K562 (cell line): Measurements from ENCODE around the gene FAM20B. TPM values are rescaled to one million over a fixed set of nuclear protein-coding genes. Genes with fewer than 3 reads are reported as not detected.
A peak's percentile ranks its signal among the peaks of the same experiment; 100 is the strongest.

ENCODE experiments used
- DDX20 ChIP-seq: fragments of 450-650 bp; IDR thresholded peaks from 2 replicates; pipeline ENCODE4 v1.6.1; 2016; ENCODE audit warnings: missing genetic modification characterization, low read depth, mild to moderate bottlenecking, missing compliant biosample characterization, moderate library complexity
- EGR1 ChIP-seq: fragments of 450-650 bp; conservative IDR thresholded peaks from 2 replicates; pipeline ENCODE4 v1.6.1; 2017; ENCODE audit warnings: mild to moderate bottlenecking
- ELF1 ChIP-seq: fragments of 200-800 bp; sonication (Bioruptor generic); IDR thresholded peaks from 2 replicates; pipeline ENCODE4 v1.6.1; 2016; ENCODE audit warnings: missing genetic modification characterization, missing compliant biosample characterization
- ESRRA ChIP-seq: fragments of 450-650 bp; IDR thresholded peaks from 2 replicates; pipeline ENCODE4 v1.6.1; 2014; ENCODE audit warnings: low read depth, mild to moderate bottlenecking, moderate library complexity, borderline replicate concordance
- HCFC1 ChIP-seq: IDR thresholded peaks from 2 replicates; pipeline ENCODE4 v1.6.1; 2012; ENCODE audit warnings: low read depth, low read length, improper control_type of control experiment
- HMGN3 ChIP-seq: IDR thresholded peaks from 2 replicates; pipeline ENCODE4 v1.6.1; 2011; ENCODE audit warnings: borderline replicate concordance, low read depth, mild to moderate bottlenecking, mixed read lengths, low read length; ENCODE audit not compliant: insufficient read length; ENCODE audit errors: extremely low read depth
- HNRNPK ChIP-seq: fragments of 200-400 bp; formaldehyde crosslinking; IDR thresholded peaks from one replicate; pipeline ENCODE4 v1.6.1; 2018; ENCODE audit warnings: mild to moderate bottlenecking, low read depth, low read length; ENCODE audit not compliant: poor library complexity, severe bottlenecking
- HNRNPLL ChIP-seq: fragments of 200-400 bp; formaldehyde crosslinking; IDR thresholded peaks from 2 replicates; pipeline ENCODE4 v1.6.1; 2017; ENCODE audit warnings: low read length, low read depth, mild to moderate bottlenecking; ENCODE audit not compliant: poor library complexity, severe bottlenecking
- KAT8 ChIP-seq: fragments of 450-650 bp; IDR thresholded peaks from 2 replicates; pipeline ENCODE4 v1.6.1; 2016; ENCODE audit warnings: low read depth, mild to moderate bottlenecking
- KLF6 ChIP-seq: fragments of 250-450 bp; sonication (Bioruptor Pico); IDR thresholded peaks from 2 replicates; pipeline ENCODE4 v1.4.0; 2020; ENCODE audit warnings: mild to moderate bottlenecking, moderate library complexity, borderline replicate concordance
- MCM7 ChIP-seq, 2 experiments: fragments of 450-650 bp; IDR thresholded peaks; 2 replicates each; pipeline ENCODE4 v1.6.1; 2016 to 2018
- NR4A1 ChIP-seq, 2 experiments: fragments of 250-450 bp in 1 of 2; fragments of 450-650 bp in 1 of 2; sonication (Bioruptor Pico) in 1 of 2; IDR thresholded peaks; 2 replicates each; pipeline versions ENCODE4 v1.4.0 to v1.6.1; 2016 to 2020; ENCODE audit warnings: mild to moderate bottlenecking in 2 of 2, missing compliant biosample characterization in 1 of 2, missing genetic modification characterization in 1 of 2, moderate library complexity in 1 of 2
- RBFOX2 ChIP-seq: fragments of 200-400 bp; formaldehyde crosslinking; IDR thresholded peaks from 2 replicates; pipeline ENCODE4 v1.6.1; 2017; ENCODE audit warnings: low read depth, mild to moderate bottlenecking, low read length, moderate library complexity
- TEAD1 ChIP-seq, 2 experiments: fragments of 450-650 bp in 1 of 2; sonication (generic) in 1 of 2; formaldehyde crosslinking; IDR thresholded peaks; 2 replicates each; pipeline versions ENCODE4 v1.4.0 to v1.8.0; 2020 to 2022; ENCODE audit warnings: mild to moderate bottlenecking in 2 of 2, missing genetic modification reagents in 1 of 2
- ZNF24 ChIP-seq: fragments of 450-650 bp; IDR thresholded peaks from 2 replicates; pipeline ENCODE4 v1.6.1; 2016
- ZNF707 ChIP-seq: fragments of 250-450 bp; sonication (Bioruptor Pico); conservative IDR thresholded peaks from 2 replicates; pipeline ENCODE4 v1.8.0; 2022; ENCODE audit warnings: inconsistent platforms, mild to moderate bottlenecking, moderate library complexity
- ZNF766 ChIP-seq: fragments of 200-800 bp; sonication (Bioruptor generic); conservative IDR thresholded peaks from 2 replicates; pipeline ENCODE4 v1.6.1; 2016; ENCODE audit warnings: missing genetic modification characterization, missing compliant biosample characterization
- ZNF830 ChIP-seq: fragments of 250-450 bp; sonication (Bioruptor Pico); IDR thresholded peaks from 2 replicates; pipeline ENCODE4 v1.5.0; 2021; ENCODE audit warnings: mild to moderate bottlenecking
- polyA plus RNA-seq, 8 experiments: library from polyadenylated mRNA; depleted of rRNA in 4 of 8; stranded (reverse) in 5 of 8; unstranded in 3 of 8; fragments of >200 nt; fragmentation: Nextera tagmentation in 2 of 8; fragmentation: Illumina TruSeq in 1 of 8; extraction: Ambion mirVana in 2 of 8; extraction: Trizol in 1 of 8; gene quantifications; 2 replicates each; pipeline versions ENCODE4 v1.2.1 to v1.2.3, GENCODE V29; 2011 to 2014; ENCODE audit warnings: inconsistent platforms in 1 of 8, missing spikeins in 1 of 8
- total RNA-seq, 7 experiments: library from RNA; depleted of rRNA in 6 of 7; stranded (reverse); fragments of >200 nt in 6 of 7; fragmentation: Illumina TruSeq in 2 of 7; extraction: Trizol in 2 of 7; gene quantifications; 2 replicates each; pipeline versions ENCODE4 v1.2.1 to v1.2.3, GENCODE V29; 2011 to 2021; ENCODE audit warnings: low replicate concordance in 1 of 7
- TF ChIP-seq, protein P1 (sequence below): fragments of 450-650 bp; formaldehyde crosslinking; IDR thresholded peaks from 2 replicates; pipeline ENCODE4 v1.4.0; 2020; ENCODE audit warnings: mild to moderate bottlenecking, moderate library complexity
- TF ChIP-seq, protein P2 (sequence below): IDR thresholded peaks from 2 replicates; pipeline ENCODE4 v1.6.1; 2011; ENCODE audit not compliant: insufficient read length; ENCODE audit errors: extremely low read depth
- TF ChIP-seq, protein P3 (sequence below), 2 experiments: fragments of 450-650 bp in 1 of 2; sonication (generic) in 1 of 2; formaldehyde crosslinking in 1 of 2; IDR thresholded peaks in 1 of 2; conservative IDR thresholded peaks in 1 of 2; 2 replicates each; pipeline versions ENCODE4 v1.6.1 to v1.8.1; 2016 to 2023; ENCODE audit warnings: mild to moderate bottlenecking in 2 of 2, moderate library complexity in 2 of 2, inconsistent platforms in 1 of 2, missing genetic modification reagents in 1 of 2
- TF ChIP-seq, protein P4 (sequence below): fragments of 450-650 bp; IDR thresholded peaks from 2 replicates; pipeline ENCODE4 v1.6.1; 2016; ENCODE audit warnings: low read depth, mild to moderate bottlenecking, moderate library complexity

Gene FAM20B
- total and polyA plus RNA-seq, 9 of the 15 experiments (the other 6 are each of a cell fraction or from before 2014, with no cell fraction given) = 7.2 to 67.5 (median 42.9) TPM

DNA sequence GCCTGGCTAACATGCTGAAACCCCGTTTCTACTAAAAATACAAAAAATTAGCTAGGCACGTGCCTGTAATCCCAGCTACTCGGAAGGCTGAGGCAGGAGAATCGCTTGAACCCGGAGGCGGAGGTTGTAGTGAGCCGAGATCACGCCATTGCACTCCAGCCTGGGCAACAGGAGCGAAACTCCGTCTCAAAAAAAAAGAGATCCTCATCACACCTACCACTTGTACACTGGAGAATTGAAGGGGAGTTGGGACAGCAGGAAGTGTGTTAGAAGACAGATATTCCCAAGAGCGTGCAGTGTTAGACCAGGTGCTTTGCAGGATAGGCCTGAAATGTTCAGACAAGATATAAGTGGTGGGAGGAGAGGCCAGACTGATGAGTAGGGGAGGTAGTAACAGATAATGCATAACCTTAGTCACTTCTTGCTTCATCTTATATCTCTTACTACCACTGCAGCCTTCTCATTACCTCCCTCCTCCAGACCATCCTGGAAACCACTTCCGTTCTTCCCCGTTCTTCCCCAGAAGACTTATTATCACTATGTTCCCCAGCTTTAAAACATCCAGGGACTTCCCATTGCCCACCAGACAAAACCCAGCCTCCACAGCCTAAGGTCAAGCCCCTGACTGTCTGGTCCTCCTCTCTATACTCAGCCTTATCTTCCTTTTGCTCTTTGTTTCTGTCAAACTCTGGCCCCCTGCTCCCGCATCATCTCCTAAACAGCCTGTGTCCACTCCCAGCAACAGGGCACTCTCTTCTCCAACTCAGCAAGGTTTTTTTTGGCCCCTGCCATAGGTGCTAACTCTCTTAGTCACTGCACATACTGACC, 21.3 kb downstream of the FAM20B start (continued):
- TF ChIP-seq KAT8 = no peak
- no peak for TF ChIP-seq ZNF707 (CRISPR knock-in tag)
- TF ChIP-seq ELF1 = peak; percentile 70
- peak; percentile 96 for TF ChIP-seq ZNF766 (CRISPR knock-in tag)
- 0 out of 2 replicates have a peak, but pooled peaks have one; percentile 74 for TF ChIP-seq DDX20
- TF ChIP-seq, protein P1, sequence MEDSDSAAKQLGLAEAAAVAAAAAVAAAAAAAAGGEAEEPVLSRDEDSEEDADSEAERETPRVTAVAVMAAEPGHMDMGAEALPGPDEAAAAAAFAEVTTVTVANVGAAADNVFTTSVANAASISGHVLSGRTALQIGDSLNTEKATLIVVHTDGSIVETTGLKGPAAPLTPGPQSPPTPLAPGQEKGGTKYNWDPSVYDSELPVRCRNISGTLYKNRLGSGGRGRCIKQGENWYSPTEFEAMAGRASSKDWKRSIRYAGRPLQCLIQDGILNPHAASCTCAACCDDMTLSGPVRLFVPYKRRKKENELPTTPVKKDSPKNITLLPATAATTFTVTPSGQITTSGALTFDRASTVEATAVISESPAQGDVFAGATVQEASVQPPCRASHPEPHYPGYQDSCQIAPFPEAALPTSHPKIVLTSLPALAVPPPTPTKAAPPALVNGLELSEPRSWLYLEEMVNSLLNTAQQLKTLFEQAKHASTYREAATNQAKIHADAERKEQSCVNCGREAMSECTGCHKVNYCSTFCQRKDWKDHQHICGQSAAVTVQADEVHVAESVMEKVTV (CRISPR knock-in tag) = 0 out of 2 replicates have a peak, but pooled peaks have one; percentile 5
- no peak for TF ChIP-seq HCFC1
- peak; percentile 69; the same call in 1 of the 2 replicates for TF ChIP-seq NR4A1 (CRISPR knock-in tag; IDR thresholded peaks at IDR 0.05)
- TF ChIP-seq NR4A1 (tag; IDR thresholded peaks at IDR 0.05) = peak; percentile 98
- peak; percentile 33; the same call in 1 of the 2 replicates for TF ChIP-seq RBFOX2
- no peak for TF ChIP-seq HNRNPK
- TF ChIP-seq ESRRA = peak; percentile 88; the same call in 1 of the 2 replicates
- TF ChIP-seq KLF6 (CRISPR knock-in tag) = peak; percentile 35; the same call in 1 of the 2 replicates
- TF ChIP-seq ZNF24 = peak; percentile 86
- TF ChIP-seq, protein P2, sequence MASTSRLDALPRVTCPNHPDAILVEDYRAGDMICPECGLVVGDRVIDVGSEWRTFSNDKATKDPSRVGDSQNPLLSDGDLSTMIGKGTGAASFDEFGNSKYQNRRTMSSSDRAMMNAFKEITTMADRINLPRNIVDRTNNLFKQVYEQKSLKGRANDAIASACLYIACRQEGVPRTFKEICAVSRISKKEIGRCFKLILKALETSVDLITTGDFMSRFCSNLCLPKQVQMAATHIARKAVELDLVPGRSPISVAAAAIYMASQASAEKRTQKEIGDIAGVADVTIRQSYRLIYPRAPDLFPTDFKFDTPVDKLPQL = no peak
- peak; percentile 94 to 95 for TF ChIP-seq TEAD1 (CRISPR knock-in tag; IDR thresholded peaks at IDR 0.05)
- no peak for TF ChIP-seq ZNF830 (CRISPR knock-in tag)
- peak; percentile 100 for TF ChIP-seq HMGN3
- no peak for TF ChIP-seq MCM7 (IDR thresholded peaks at IDR 0.05)
- TF ChIP-seq, protein P3, sequence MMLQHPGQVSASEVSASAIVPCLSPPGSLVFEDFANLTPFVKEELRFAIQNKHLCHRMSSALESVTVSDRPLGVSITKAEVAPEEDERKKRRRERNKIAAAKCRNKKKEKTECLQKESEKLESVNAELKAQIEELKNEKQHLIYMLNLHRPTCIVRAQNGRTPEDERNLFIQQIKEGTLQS (IDR thresholded peaks at IDR 0.05) = peak; percentile 97
- TF ChIP-seq, protein P3 (CRISPR knock-in tag; conservative IDR thresholded peaks at IDR 0.05) = no peak; the same call in 1 of the 2 replicates
- TF ChIP-seq HNRNPLL = no peak
- peak; percentile 98 for TF ChIP-seq EGR1
- TF ChIP-seq, protein P4, sequence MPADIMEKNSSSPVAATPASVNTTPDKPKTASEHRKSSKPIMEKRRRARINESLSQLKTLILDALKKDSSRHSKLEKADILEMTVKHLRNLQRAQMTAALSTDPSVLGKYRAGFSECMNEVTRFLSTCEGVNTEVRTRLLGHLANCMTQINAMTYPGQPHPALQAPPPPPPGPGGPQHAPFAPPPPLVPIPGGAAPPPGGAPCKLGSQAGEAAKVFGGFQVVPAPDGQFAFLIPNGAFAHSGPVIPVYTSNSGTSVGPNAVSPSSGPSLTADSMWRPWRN = peak; percentile 99
